Superior temporal gyrus (tissue), 1 donor: ENCODE data around the gene USP24.
A peak's percentile ranks its signal among the peaks of the same experiment; 100 is the strongest.

ENCODE experiments used
- DNase-seq: peaks from one replicate; pipeline ENCODE4 v3.0.0-alpha.2; 2016; ENCODE audit errors: extremely low spot score

The USP24 gene

GRCh38 chr1:55070293-55071164 is 144.6 kb downstream of the USP24 start:
- peak; percentile 58 for DNase-seq

- DNase-seq, result no peak
These were observed 145.9 kb downstream of the USP24 start for GRCh38 chr1:55069280-55069679.

- DNase-seq, result no peak
These were observed 146.5 kb downstream of the USP24 start for GRCh38 chr1:55068638-55069037.

GRCh38 chr1:55067914-55068313 is 147.2 kb downstream of the USP24 start:
- no peak for DNase-seq

- peak; percentile 95 for DNase-seq
These were observed 148.0 kb downstream of the USP24 start for GRCh38 chr1:55067022-55067778.

GRCh38 chr1:55065648-55066047 is 149.5 kb downstream of the USP24 start:
- no peak for DNase-seq

GRCh38 chr1:55064861-55065263 is 150.3 kb downstream of the USP24 start:
- no peak for DNase-seq

- no peak for DNase-seq
These were observed 151.0 kb downstream of the USP24 start for GRCh38 chr1:55064071-55064581.

GRCh38 chr1:55063577-55063942 is 151.6 kb downstream of the USP24 start:
- no peak for DNase-seq

- no peak for DNase-seq
These were observed 152.2 kb downstream of the USP24 start for GRCh38 chr1:55062801-55063576.

- DNase-seq, result no peak
These were observed 153.3 kb downstream of the USP24 start for GRCh38 chr1:55061706-55062321.

- DNase-seq, result no peak
These were observed 154.0 kb downstream of the USP24 start for GRCh38 chr1:55061000-55061705.

- no peak for DNase-seq
These were observed 154.8 kb downstream of the USP24 start for GRCh38 chr1:55060133-55060999.

- no peak for DNase-seq
These were observed 155.6 kb downstream of the USP24 start for GRCh38 chr1:55059302-55060132.

GRCh38 chr1:55057956-55058298 is 157.2 kb downstream of the USP24 start:
- no peak for DNase-seq

GRCh38 chr1:55057270-55057955 is 157.8 kb downstream of the USP24 start:
- DNase-seq, result no peak

GRCh38 chr1:55056632-55056992 is 158.6 kb downstream of the USP24 start:
- DNase-seq, result no peak

- no peak for DNase-seq
These were observed 159.1 kb downstream of the USP24 start for GRCh38 chr1:55055951-55056631.
